ENCODE measurements around the gene DHODH. TPM values are rescaled to one million over a fixed set of nuclear protein-coding genes. Genes with fewer than 3 reads are reported as not detected.
"Not testable (repeated sequence)": the region's sequence is repeated elsewhere in the genome, so short reads cannot be mapped to it uniquely, and the experiment has no call there.

The DHODH gene
- total RNA-seq, 8 experiments from 2014 or later, result 3.7 to 17.1 (median 6.7) TPM

DNA sequence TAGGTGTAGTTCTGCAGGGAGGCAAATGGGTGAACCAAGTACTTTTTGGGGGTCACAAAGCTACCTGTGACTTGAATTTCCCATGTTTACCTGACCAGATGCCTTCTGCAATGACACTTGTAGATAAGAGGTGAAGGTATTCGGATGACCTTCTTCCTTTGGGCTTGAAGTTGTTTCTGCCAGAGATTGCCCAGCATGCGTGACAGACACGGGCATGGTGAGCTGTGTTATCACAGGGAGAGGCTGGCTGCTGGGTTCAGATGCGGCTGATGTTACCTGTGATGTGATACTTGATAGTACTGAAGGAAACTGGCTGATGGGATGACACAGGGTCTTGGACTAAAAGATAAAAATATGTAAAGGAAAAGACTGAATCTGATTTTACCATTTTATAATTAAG is 22.4 kb upstream of the DHODH start:
- 40 to 100% (median 67%) methylated on average over 1 to 4 of the region's 4 CpGs; no CpG with 5 or more reads in 2 of the 10 experiments for WGBS, 10 experiments
- no peak for ATAC-seq (replicated peaks in 6 of 8)
- Histone ChIP-seq H3K27ac (no peak overlapping the region), H3K4me1 (replicated peaks in 1 of 2) (no peaks in the 10 kb centered on the region), H3K4me3 (no peak overlapping the region)
- in situ Hi-C loops (cut with MboI; ENCODE audit: low pct_unique_long_range_greater_than_20kb in 2 of 9, low sequenced_read_pairs in 9 of 9, unreplicated experiment in 9 of 9), result no loop called here

- no peak overlapping the region for H3K4me3 ChIP-seq
- no peaks in the 10 kb centered on the region for H3K4me1 ChIP-seq (replicated peaks in 1 of 2)
- 26 to 72% (median 46%) methylated on average over 1 to 5 of the region's 5 CpGs; no CpG with 5 or more reads in 2 of the 10 experiments for WGBS, 10 experiments
- in situ Hi-C loops (cut with MboI; ENCODE audit: low pct_unique_long_range_greater_than_20kb in 2 of 9, low sequenced_read_pairs in 9 of 9, unreplicated experiment in 9 of 9), result no loop called here
- ATAC-seq (replicated peaks in 6 of 8), result no peak
- H3K27ac ChIP-seq, result no peak overlapping the region
Measured at GRCh38 chr16:71995038-71995437, 13.5 kb upstream of the DHODH start.

GRCh38 chr16:71997578-71997977 is 11.0 kb upstream of the DHODH start:
- WGBS, 10 experiments, result 33 to 100% (median 87%) methylated on average over 1 to 9 of the region's 9 CpGs
- ATAC-seq (replicated peaks in 6 of 8); H3K4me1 ChIP-seq (replicated peaks in 1 of 2); H3K4me3 ChIP-seq; in situ Hi-C loops (cut with MboI; ENCODE audit: low pct_unique_long_range_greater_than_20kb in 2 of 9, low sequenced_read_pairs in 9 of 9, unreplicated experiment in 9 of 9); H3K27ac ChIP-seq: not testable (repeated sequence)

GRCh38 chr16:72001180-72001874 is 7.2 kb upstream of the DHODH start:
- in situ Hi-C loops (cut with MboI; ENCODE audit: low pct_unique_long_range_greater_than_20kb in 2 of 9, low sequenced_read_pairs in 9 of 9, unreplicated experiment in 9 of 9), result no loop called here
- no peak overlapping the region for H3K4me3 ChIP-seq
- 14 to 83% (median 59%) methylated on average over 2 to 7 of the region's 7 CpGs; no CpG with 5 or more reads in 1 of the 10 experiments for WGBS, 10 experiments
- no peak for ATAC-seq (replicated peaks in 6 of 8)
- no peaks in the 10 kb centered on the region for H3K4me1 ChIP-seq (replicated peaks in 1 of 2)
- no peak overlapping the region for H3K27ac ChIP-seq

DNA sequence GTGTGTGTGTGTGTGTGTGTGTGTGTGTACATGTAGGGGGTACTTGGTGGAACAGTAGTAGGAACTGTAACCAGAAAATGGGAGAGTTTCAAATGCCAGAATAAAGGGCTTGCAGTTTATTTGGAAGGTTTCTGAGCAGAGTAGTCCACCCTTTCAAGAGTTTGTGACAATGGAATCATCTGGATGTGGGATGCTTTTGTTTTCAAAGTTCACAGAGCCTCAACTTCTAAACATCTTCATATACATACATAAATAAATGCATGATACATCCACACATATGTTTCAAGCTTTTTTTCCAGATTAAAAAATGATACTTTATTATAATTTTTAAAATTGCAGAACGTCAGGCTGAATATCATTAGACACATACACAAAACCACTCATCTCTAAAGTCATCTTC is 5.9 kb upstream of the DHODH start:
- Histone ChIP-seq H3K4me1 (replicated peaks in 1 of 2) (no peaks in the 10 kb centered on the region), H3K27ac (no peak overlapping the region), H3K4me3 (no peak overlapping the region)
- ATAC-seq (replicated peaks in 6 of 8), result peak in 2 of 8 experiments; percentile 51 to 63
- in situ Hi-C loops (cut with MboI; ENCODE audit: low pct_unique_long_range_greater_than_20kb in 2 of 9, low sequenced_read_pairs in 9 of 9, unreplicated experiment in 9 of 9), result no loop called here
- WGBS, 10 experiments, result 0 to 100% (median 20%) methylated on average over 1 of the region's 1 CpG; no CpG with 5 or more reads in 5 of the 10 experiments

DNA sequence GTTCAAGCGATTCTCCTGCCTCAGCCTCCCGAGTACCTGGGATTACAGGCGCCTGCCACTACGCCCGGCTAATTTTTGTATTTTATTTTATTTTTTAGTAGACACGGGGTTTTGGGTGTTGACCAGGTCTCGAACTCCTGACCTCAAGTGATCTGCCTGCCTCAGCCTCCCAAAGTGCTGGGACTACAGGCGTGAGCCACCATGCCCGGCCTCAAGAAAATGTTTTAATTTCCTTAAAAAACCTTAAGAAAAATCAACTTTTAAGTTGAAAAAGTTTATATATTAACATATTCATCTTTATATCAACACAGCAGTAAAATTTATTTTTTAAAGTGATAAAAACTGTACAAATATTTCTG is 500 bp upstream of the DHODH start:
- Histone ChIP-seq H3K27ac (peak overlapping the region in 1 of 2 donors; percentile 1), H3K4me3 (peak overlapping the region; percentile 30 to 77 (median 73))
- in situ Hi-C loops (cut with MboI; ENCODE audit: low pct_unique_long_range_greater_than_20kb in 2 of 9, low sequenced_read_pairs in 9 of 9, unreplicated experiment in 9 of 9); ATAC-seq (replicated peaks in 6 of 8); H3K4me1 ChIP-seq (replicated peaks in 1 of 2): not testable (repeated sequence)
- 58 to 100% (median 72%) methylated on average over 2 to 6 of the region's 9 CpGs; no CpG with 5 or more reads in 4 of the 10 experiments for WGBS, 10 experiments

- 93 to 100% (median 100%) methylated on average over 1 to 6 of the region's 10 CpGs; no CpG with 5 or more reads in 5 of the 10 experiments for WGBS, 10 experiments
- Histone ChIP-seq H3K4me1 (replicated peaks in 1 of 2) (no peaks in the 10 kb centered on the region), H3K27ac (no peak overlapping the region), H3K4me3 (no peak overlapping the region)
- in situ Hi-C loops (cut with MboI; ENCODE audit: low pct_unique_long_range_greater_than_20kb in 2 of 9, low sequenced_read_pairs in 9 of 9, unreplicated experiment in 9 of 9), result no loop called here
- ATAC-seq (replicated peaks in 6 of 8), result no peak
Measured at GRCh38 chr16:72009779-72010178, 1.2 kb downstream of the DHODH start.

- in situ Hi-C loops (cut with MboI; ENCODE audit: low pct_unique_long_range_greater_than_20kb in 2 of 9, low sequenced_read_pairs in 9 of 9, unreplicated experiment in 9 of 9), result no loop called here
- no peak overlapping the region for H3K27ac ChIP-seq
- H3K4me1 ChIP-seq (replicated peaks in 1 of 2), result peaks cover 0 to 2% of the 10 kb centered on the region in 2 donors
- WGBS, 10 experiments, result 47 to 100% (median 87%) methylated on average over 1 to 5 of the region's 9 CpGs; no CpG with 5 or more reads in 4 of the 10 experiments
- no peak overlapping the region for H3K4me3 ChIP-seq
- no peak for ATAC-seq (replicated peaks in 6 of 8)
Measured at GRCh38 chr16:72012607-72013006, 4.1 kb downstream of the DHODH start.

DNA sequence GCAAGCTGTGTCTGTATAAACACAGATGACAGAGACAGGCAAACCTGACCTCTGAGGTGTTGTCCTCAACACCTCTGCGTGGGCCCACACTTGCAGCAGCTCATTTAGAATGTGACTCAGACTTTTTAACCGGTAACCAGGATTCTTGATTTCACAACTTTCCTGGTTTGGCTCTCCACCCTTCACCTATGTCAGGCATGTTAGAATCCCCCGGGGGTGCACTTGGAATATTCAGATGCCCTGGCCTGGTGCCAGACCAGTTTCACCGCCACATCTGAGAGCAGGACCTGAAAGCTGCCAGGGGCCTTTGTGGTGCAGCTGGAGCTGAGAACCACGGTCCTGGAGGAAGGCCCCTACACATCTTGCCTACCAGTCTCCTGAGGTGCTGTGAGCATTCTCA is 4.8 kb downstream of the DHODH start:
- no peak overlapping the region for H3K4me3 ChIP-seq
- 0 to 100% (median 50%) methylated on average over 1 to 4 of the region's 5 CpGs; no CpG with 5 or more reads in 5 of the 10 experiments for WGBS, 10 experiments
- H3K4me1 ChIP-seq (replicated peaks in 1 of 2), result peaks cover 0 to 2% of the 10 kb centered on the region in 2 donors
- peak in 2 of 8 experiments; percentile 1 for ATAC-seq (replicated peaks in 6 of 8)
- in situ Hi-C loops (cut with MboI; ENCODE audit: low pct_unique_long_range_greater_than_20kb in 2 of 9, low sequenced_read_pairs in 9 of 9, unreplicated experiment in 9 of 9), result no loop called here
- H3K27ac ChIP-seq, result peak overlapping the region in 1 of 2 donors; percentile 25

GRCh38 chr16:72013888-72014581 is 5.5 kb downstream of the DHODH start:
- in situ Hi-C loops (cut with MboI; ENCODE audit: low pct_unique_long_range_greater_than_20kb in 2 of 9, low sequenced_read_pairs in 9 of 9, unreplicated experiment in 9 of 9), result no loop called here
- Histone ChIP-seq H3K4me1 (replicated peaks in 1 of 2) (peaks cover 0 to 2% of the 10 kb centered on the region in 2 donors), H3K4me3 (no peak overlapping the region), H3K27ac (peak overlapping the region in 1 of 2 donors; percentile 61)
- peak in 1 of 8 experiments; percentile 13 for ATAC-seq (replicated peaks in 6 of 8)
- 38 to 100% (median 80%) methylated on average over 3 to 9 of the region's 15 CpGs; no CpG with 5 or more reads in 3 of the 10 experiments for WGBS, 10 experiments

DNA sequence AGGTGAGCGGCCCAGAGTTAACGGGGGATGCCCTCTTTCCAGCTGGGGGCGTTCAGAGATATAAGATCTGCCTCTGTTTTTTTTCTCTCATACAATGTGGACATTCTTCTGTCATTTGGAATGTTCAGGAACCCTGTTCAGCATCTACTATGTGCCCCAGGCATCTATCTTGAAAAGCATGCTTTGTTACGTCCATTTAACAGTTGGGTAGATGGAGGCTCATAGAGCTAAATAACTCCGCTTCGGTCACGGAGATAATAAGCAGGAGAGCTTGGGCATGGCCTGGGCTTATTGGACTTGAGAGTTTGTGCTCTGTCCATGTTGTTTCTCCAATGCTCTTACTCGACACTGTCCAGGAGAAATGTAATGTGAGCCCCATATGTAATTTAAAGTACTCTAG is 6.1 kb downstream of the DHODH start:
- in situ Hi-C loops (cut with MboI; ENCODE audit: low pct_unique_long_range_greater_than_20kb in 2 of 9, low sequenced_read_pairs in 9 of 9, unreplicated experiment in 9 of 9), result no loop called here

GRCh38 chr16:72015124-72015523 is 6.6 kb downstream of the DHODH start:
- H3K4me1 ChIP-seq (replicated peaks in 1 of 2), result peaks cover 0 to 2% of the 10 kb centered on the region in 2 donors
- WGBS, 10 experiments, result 40 to 88% (median 72%) methylated on average over 1 to 3 of the region's 3 CpGs
- no peak overlapping the region for H3K4me3 ChIP-seq
- ATAC-seq (replicated peaks in 6 of 8), result peak in 3 of 8 experiments; percentile 82 to 95 (median 86)
- in situ Hi-C loops (cut with MboI; ENCODE audit: low pct_unique_long_range_greater_than_20kb in 2 of 9, low sequenced_read_pairs in 9 of 9, unreplicated experiment in 9 of 9), result no loop called here
- H3K27ac ChIP-seq, result no peak overlapping the region

More for the DNA sequence above, 6.1 kb downstream of the DHODH start:
- WGBS, 10 experiments, result 83 to 100% (median 99%) methylated on average over 1 to 7 of the region's 8 CpGs
- peaks cover 0 to 2% of the 10 kb centered on the region in 2 donors for H3K4me1 ChIP-seq (replicated peaks in 1 of 2)
- no peak overlapping the region for H3K4me3 ChIP-seq
- ATAC-seq (replicated peaks in 6 of 8), result peak in 1 of 8 experiments; percentile 7
- H3K27ac ChIP-seq, result no peak overlapping the region

GRCh38 chr16:72018470-72018869 is 9.9 kb downstream of the DHODH start:
- WGBS, 10 experiments, result 60 to 100% (median 100%) methylated on average over 1 to 5 of the region's 9 CpGs; no CpG with 5 or more reads in 5 of the 10 experiments
- ATAC-seq (replicated peaks in 6 of 8), result no peak
- H3K4me1 ChIP-seq (replicated peaks in 1 of 2), result peaks cover 0 to 2% of the 10 kb centered on the region in 2 donors
- H3K4me3 ChIP-seq, result no peak overlapping the region
- in situ Hi-C loops (cut with MboI; ENCODE audit: low pct_unique_long_range_greater_than_20kb in 2 of 9, low sequenced_read_pairs in 9 of 9, unreplicated experiment in 9 of 9), result no loop called here
- H3K27ac ChIP-seq, result no peak overlapping the region
